ENCODE results near the gene KIF6.
"Not testable (repeated sequence)": the region's sequence is repeated elsewhere in the genome, so short reads cannot be mapped to it uniquely, and the experiment has no call there.

Gene KIF6

GRCh38 chr6:39685938-39686337 is 39.3 kb downstream of the KIF6 start:
- peaks cover 24% of the 10 kb centered on the region for H3K27me3 Mint-ChIP-seq

GRCh38 chr6:39685489-39685826 is 39.8 kb downstream of the KIF6 start:
- Mint-ChIP-seq H3K36me3 (no peaks in the 10 kb centered on the region), H3K27me3 (peaks cover 21% of the 10 kb centered on the region), H3K27ac (no peak overlapping the region), H3K4me3 (no peak overlapping the region), H3K4me1 (no peaks in the 10 kb centered on the region), H3K9me3 (no peaks in the 10 kb centered on the region)

More at GRCh38 chr6:39685938-39686337, 39.3 kb downstream of the KIF6 start:
- no peaks in the 10 kb centered on the region for H3K36me3 Mint-ChIP-seq
- no peak overlapping the region for H3K4me3 Mint-ChIP-seq
- no peak overlapping the region for H3K27ac Mint-ChIP-seq
- H3K9me3 Mint-ChIP-seq: no peaks in the 10 kb centered on the region
- H3K4me1 Mint-ChIP-seq: no peaks in the 10 kb centered on the region

GRCh38 chr6:39684790-39685488 is 40.3 kb downstream of the KIF6 start:
- H3K27ac Mint-ChIP-seq: no peak overlapping the region
- H3K27me3 Mint-ChIP-seq: peaks cover 17% of the 10 kb centered on the region
- no peak overlapping the region for H3K4me3 Mint-ChIP-seq
- no peaks in the 10 kb centered on the region for H3K4me1 Mint-ChIP-seq
- H3K36me3 Mint-ChIP-seq: no peaks in the 10 kb centered on the region
- H3K9me3 Mint-ChIP-seq: no peaks in the 10 kb centered on the region

DNA sequence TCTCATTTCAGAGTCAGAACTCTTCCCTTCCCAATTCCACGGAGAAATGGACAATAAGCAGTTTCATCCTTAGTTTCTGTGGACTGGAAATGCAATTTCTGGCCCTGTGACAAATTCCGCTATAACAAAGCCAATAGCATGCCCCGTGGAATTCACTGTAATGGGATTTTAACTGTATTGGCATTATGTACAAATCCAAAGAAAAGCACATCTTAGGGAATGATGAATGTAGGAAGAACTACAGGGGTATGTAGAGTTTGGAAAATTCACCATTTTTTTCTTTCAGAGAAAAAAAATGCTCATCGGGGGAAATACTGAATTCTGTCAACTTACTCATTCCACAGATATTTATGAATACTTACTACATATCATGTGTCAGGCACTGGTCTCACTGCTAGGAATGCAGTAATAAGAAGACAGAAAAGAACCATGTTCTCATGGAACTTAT is 43.5 kb downstream of the KIF6 start:
- Mint-ChIP-seq H3K4me3 (no peak overlapping the region), H3K4me1 (no peaks in the 10 kb centered on the region), H3K36me3 (no peaks in the 10 kb centered on the region), H3K9me3 (no peaks in the 10 kb centered on the region), H3K27ac (no peak overlapping the region), H3K27me3 (peaks cover 13% of the 10 kb centered on the region)

DNA sequence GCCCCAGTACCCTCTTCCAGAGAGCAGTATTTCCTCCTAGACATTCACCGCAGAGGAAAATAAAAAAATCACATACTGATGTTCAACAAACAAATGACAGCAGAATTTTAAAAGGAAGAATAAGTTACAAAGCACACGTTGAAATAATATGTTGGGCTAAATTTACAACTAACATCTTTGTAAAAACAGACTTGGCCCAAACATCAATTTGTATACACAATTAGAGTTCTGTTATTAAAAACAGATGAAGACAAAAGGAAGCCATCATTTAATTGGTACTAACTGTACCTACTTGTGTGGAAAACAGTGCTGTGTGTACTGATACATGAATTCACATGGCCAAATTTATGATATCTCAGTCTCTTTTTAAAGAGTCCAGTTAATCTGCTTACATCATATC is 46.3 kb downstream of the KIF6 start:
- Mint-ChIP-seq H3K4me1 (no peaks in the 10 kb centered on the region), H3K36me3 (no peaks in the 10 kb centered on the region), H3K27ac (no peak overlapping the region), H3K27me3 (peaks cover 12% of the 10 kb centered on the region), H3K4me3 (no peak overlapping the region), H3K9me3 (no peaks in the 10 kb centered on the region)

DNA sequence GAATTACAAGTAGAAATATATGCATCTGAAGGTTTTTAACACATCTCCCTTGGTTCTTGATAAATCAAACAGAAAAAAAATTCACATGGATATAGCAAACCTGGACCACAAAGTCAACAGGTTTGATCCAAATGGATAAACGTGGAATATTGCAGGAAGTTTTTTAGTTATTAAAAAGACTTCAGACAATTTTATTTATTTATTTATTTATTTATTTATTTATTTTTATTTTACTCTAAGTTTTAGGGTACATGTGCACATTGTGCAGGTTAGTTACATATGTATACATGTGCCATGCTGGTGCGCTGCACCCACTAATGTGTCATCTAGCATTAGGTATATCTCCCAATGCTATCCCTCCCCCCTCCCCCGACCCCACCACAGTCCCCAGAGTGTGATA is 47.9 kb downstream of the KIF6 start:
- H3K36me3 Mint-ChIP-seq, H3K9me3 Mint-ChIP-seq, H3K4me1 Mint-ChIP-seq, H3K27ac Mint-ChIP-seq, H3K4me3 Mint-ChIP-seq: not testable (repeated sequence)
- H3K27me3 Mint-ChIP-seq: peaks cover 15% of the 10 kb centered on the region

DNA sequence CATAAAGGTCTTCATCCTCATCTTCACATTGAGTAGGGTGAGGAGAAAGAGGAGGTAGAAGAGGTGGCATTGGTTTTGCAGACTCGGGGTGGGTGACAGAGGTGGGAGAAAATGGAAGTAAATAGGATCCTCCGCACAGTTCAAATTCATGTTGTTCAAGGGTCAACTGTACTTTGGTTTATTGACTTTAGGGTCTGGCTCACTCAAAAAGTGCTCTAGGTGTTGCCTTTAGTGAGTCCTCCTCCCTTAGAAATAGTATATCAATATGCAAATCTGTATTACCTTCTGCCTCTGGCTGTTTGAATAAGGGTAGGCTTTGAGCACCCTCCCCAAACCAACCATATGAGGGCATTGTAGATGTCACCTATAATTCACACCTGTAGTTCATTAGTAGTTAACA is 54.7 kb downstream of the KIF6 start:
- Mint-ChIP-seq H3K27me3 (peaks cover 18% of the 10 kb centered on the region), H3K27ac (no peak overlapping the region), H3K4me1 (no peaks in the 10 kb centered on the region), H3K4me3 (no peak overlapping the region), H3K36me3 (peaks cover 2% of the 10 kb centered on the region), H3K9me3 (no peaks in the 10 kb centered on the region)

DNA sequence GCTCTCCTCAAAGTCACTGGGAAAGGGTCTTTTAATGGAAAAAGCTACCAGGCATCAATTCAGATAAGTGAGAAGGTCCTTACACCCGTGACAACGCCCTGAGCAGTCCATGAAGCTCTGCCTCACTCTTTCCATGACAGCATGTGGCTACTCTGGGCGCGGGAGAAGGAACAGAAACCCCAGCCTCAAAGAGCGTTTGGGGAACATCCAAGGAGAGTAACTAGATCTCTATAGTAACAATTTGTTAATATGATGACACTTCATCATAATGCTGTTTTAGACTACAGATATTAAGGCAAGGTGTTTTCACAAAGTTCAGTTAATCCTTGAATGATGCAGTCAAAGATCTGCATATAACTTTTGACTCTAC is 55.2 kb downstream of the KIF6 start:
- no peaks in the 10 kb centered on the region for H3K9me3 Mint-ChIP-seq
- peaks cover 18% of the 10 kb centered on the region for H3K27me3 Mint-ChIP-seq
- H3K4me1 Mint-ChIP-seq: no peaks in the 10 kb centered on the region
- peaks cover 2% of the 10 kb centered on the region for H3K36me3 Mint-ChIP-seq
- no peak overlapping the region for H3K27ac Mint-ChIP-seq
- no peak overlapping the region for H3K4me3 Mint-ChIP-seq

DNA sequence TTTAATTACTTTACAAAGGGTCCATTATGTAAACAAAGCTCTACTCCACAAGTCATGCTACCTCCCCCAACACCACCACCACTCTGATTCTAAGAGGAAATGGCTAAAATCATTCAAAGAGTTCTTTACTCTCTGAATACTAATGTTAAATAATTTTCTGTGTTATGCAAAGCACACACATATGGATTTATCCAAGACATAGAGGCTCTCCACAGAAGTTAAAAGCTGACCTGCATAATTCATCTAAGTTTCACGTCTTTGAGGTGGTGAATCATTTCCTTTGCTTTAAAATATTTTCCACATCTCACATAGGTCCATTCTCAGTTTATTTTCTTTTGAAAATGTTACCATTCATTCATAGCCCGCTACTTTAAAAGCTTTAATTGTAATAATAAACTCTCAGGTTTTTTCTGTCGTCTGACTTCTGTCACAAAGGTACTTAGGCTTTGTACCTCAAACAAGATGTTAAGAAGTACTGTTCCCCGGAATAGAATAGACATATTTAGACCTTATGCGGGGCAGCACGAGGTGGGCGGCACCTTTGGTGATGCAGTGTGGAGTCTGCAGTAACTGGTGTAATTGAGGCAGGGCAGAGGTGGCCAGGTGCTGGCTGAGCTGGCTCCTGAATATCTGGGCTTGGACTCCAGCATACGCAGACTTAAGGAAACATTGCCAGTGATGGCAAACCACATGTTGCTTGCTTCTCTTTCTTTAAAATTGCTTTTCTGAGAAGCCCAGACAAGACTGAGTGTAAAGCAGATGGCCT is 55.8 kb downstream of the KIF6 start:
- no peaks in the 10 kb centered on the region for H3K4me1 Mint-ChIP-seq
- peaks cover 13% of the 10 kb centered on the region for H3K27me3 Mint-ChIP-seq
- no peaks in the 10 kb centered on the region for H3K9me3 Mint-ChIP-seq
- H3K27ac Mint-ChIP-seq: no peak overlapping the region
- no peak overlapping the region for H3K4me3 Mint-ChIP-seq
- peaks cover 2% of the 10 kb centered on the region for H3K36me3 Mint-ChIP-seq

DNA sequence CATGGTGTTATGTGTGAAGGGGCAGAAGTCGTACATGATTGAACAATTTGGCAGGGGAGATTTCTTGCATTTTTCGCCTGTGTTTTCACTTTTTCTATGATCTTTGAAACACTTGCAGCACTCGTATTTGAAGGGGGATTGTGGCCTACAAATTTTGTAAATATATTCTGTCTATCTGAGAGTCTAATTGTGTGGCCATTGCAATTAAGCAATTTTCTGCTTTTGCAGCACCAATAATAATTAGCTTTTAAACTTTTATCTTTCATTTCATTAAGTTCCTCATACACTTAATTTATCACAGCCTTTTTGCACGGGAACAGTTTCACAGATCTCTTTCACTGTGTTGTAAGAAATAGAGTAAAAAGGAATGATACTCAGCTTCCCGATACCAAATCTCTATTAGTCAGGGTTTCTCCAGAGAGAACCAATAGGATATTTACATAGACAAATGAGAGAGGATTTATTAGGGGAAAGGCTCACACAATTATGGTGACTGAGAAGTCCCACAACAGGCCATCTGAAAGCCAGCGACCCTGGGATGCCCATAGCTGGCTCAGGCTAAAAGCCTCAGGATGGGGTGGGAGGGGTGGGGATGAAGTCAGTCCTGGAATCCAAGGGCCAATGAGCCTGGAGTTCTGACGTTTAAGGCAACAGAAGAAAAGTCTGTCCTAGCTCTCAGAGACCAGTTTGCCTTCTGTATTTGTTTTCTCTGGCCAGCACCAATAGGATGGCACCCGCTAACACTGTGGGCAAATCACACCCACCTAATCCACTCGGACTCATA is 58.3 kb downstream of the KIF6 start:
- H3K27me3 Mint-ChIP-seq: peaks cover 12% of the 10 kb centered on the region
- no peaks in the 10 kb centered on the region for H3K36me3 Mint-ChIP-seq
- no peaks in the 10 kb centered on the region for H3K4me1 Mint-ChIP-seq
- H3K27ac Mint-ChIP-seq: no peak overlapping the region
- no peaks in the 10 kb centered on the region for H3K9me3 Mint-ChIP-seq
- no peak overlapping the region for H3K4me3 Mint-ChIP-seq

DNA sequence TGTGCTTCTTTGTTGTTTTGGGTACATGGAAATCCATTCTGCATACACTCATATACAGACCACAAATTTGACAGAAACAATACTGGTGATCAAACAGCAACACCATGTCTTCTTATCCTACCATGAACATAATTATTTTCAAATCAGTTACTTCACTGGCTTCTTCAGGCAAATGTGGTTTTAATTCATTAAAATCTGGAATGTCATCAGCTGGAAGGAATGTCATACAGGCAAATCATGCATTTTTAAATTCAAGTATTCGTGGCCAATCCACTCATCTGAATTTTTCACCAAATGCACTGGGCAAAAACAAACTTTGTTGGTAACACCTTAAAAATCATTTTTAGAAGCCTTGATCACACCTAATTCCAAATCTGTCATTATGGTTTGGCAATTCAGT is 59.3 kb downstream of the KIF6 start:
- Mint-ChIP-seq H3K36me3 (no peaks in the 10 kb centered on the region), H3K9me3 (no peaks in the 10 kb centered on the region), H3K27ac (no peak overlapping the region), H3K27me3 (peaks cover 13% of the 10 kb centered on the region), H3K4me3 (no peak overlapping the region), H3K4me1 (no peaks in the 10 kb centered on the region)

DNA sequence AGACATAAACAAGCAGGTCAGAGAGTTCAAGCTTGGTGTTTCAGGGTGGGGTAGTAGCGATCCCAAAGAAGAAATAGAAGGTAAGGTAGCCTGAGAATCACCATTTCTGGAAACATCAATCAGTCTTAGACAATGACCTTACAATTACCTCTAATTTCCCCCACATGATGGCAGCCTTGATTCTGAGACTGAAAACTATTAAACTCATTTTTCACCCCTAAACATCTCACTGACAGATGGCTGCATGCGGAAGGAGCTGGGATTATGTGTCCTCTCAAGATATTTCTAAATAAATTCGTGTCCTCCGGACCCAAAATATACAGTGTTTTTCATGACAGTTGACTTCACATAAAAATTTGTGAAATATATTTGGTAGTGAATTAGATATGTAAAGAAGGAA is 61.0 kb downstream of the KIF6 start:
- H3K9me3 Mint-ChIP-seq: no peaks in the 10 kb centered on the region
- H3K4me1 Mint-ChIP-seq: no peaks in the 10 kb centered on the region
- H3K27me3 Mint-ChIP-seq: peaks cover 12% of the 10 kb centered on the region
- H3K27ac Mint-ChIP-seq: no peak overlapping the region
- no peaks in the 10 kb centered on the region for H3K36me3 Mint-ChIP-seq
- H3K4me3 Mint-ChIP-seq: no peak overlapping the region

- H3K27ac Mint-ChIP-seq: no peak overlapping the region
- no peaks in the 10 kb centered on the region for H3K4me1 Mint-ChIP-seq
- peaks cover 2% of the 10 kb centered on the region for H3K27me3 Mint-ChIP-seq
- no peaks in the 10 kb centered on the region for H3K9me3 Mint-ChIP-seq
- no peak overlapping the region for H3K4me3 Mint-ChIP-seq
- no peaks in the 10 kb centered on the region for H3K36me3 Mint-ChIP-seq
These were observed 67.7 kb downstream of the KIF6 start for GRCh38 chr6:39657355-39658135.

- H3K4me3 Mint-ChIP-seq: no peak overlapping the region
These were observed 71.1 kb downstream of the KIF6 start for GRCh38 chr6:39654121-39654520.

DNA sequence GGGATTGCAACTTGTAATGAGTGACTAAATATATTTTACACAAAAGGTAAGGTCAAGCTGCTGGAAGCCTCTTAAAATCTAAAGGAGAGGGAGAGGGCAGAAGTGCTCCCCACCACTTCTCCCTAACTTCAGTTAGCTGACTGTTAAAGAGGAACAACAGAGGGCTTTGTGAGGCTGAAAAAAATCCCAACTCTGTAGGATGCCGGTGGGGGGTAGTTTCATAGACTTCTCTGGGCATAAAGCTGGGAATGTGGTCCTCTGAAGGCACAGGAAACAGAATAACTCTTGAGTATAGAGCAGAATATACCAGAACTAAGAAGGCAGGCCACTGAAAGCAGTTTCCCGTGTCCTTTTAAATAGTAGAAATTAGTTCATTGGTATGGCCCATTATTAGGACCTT is 71.6 kb downstream of the KIF6 start:
- no peaks in the 10 kb centered on the region for H3K9me3 Mint-ChIP-seq
- H3K27me3 Mint-ChIP-seq: peaks cover 4% of the 10 kb centered on the region
- H3K27ac Mint-ChIP-seq: no peak overlapping the region
- H3K4me1 Mint-ChIP-seq: no peaks in the 10 kb centered on the region
- no peak overlapping the region for H3K4me3 Mint-ChIP-seq
- H3K36me3 Mint-ChIP-seq: no peaks in the 10 kb centered on the region

More at GRCh38 chr6:39654121-39654520, 71.1 kb downstream of the KIF6 start:
- no peaks in the 10 kb centered on the region for H3K36me3 Mint-ChIP-seq
- no peaks in the 10 kb centered on the region for H3K9me3 Mint-ChIP-seq
- H3K27ac Mint-ChIP-seq: no peak overlapping the region
- no peaks in the 10 kb centered on the region for H3K4me1 Mint-ChIP-seq
- H3K27me3 Mint-ChIP-seq: peaks cover 4% of the 10 kb centered on the region

Measured in activated naive CD4-positive, alpha-beta T cell treated with anti-CD3 and anti-CD28 coated beads, Interleukin-2, amount 50 U/mL, for 24 hours (primary cell).